Astrocyte (in vitro differentiated cells and primary cell): ENCODE data around the gene LIME1. TPM values are rescaled to one million over a fixed set of nuclear protein-coding genes. Genes with fewer than 3 reads are reported as not detected.

Source experiments
- DNase-seq: peaks from one replicate; pipeline ENCODE4 v3.0.0-alpha.2; 2010; ENCODE audit warnings: low read depth
- FAIRE-seq: peaks from 2 replicates; lab custom pipeline; 2011; peaks lifted over from hg19 to GRCh38; lab: Jason Lieb, UNC
- H2AFZ ChIP-seq: 2 replicates; pipeline ENCODE4 v1.6.0; 2012; ENCODE audit warnings: low read depth, low read length, inconsistent platforms
- H3K27ac ChIP-seq: 2 replicates; pipeline ENCODE4 v1.5.1; 2011; ENCODE audit warnings: low read depth, low read length, inconsistent platforms
- H3K27me3 ChIP-seq: 2 replicates; pipeline ENCODE4 v1.6.0; 2011; ENCODE audit warnings: low read length, inconsistent platforms; ENCODE audit not compliant: insufficient read depth
- H3K36me3 ChIP-seq: 2 replicates; pipeline ENCODE4 v1.5.1; 2011; ENCODE audit warnings: low read length, inconsistent platforms; ENCODE audit not compliant: insufficient read depth
- H3K4me1 ChIP-seq: 2 replicates; pipeline ENCODE4 v1.5.1; 2011; ENCODE audit warnings: low read length, inconsistent platforms; ENCODE audit not compliant: insufficient read depth
- H3K4me2 ChIP-seq: 2 replicates; pipeline ENCODE4 v1.6.0; 2012; ENCODE audit warnings: low read length, inconsistent platforms
- H3K4me3 ChIP-seq: 2 replicates; pipeline ENCODE4 v1.5.1; 2011; ENCODE audit warnings: low read depth, mild to moderate bottlenecking, low read length, inconsistent platforms; ENCODE audit not compliant: insufficient read depth
- H3K79me2 ChIP-seq: 2 replicates; pipeline ENCODE4 v1.6.0; 2012; ENCODE audit warnings: mild to moderate bottlenecking, low read length, inconsistent platforms; ENCODE audit not compliant: insufficient read depth
- H3K9ac ChIP-seq: 2 replicates; pipeline ENCODE4 v1.6.0; 2012; ENCODE audit warnings: mild to moderate bottlenecking, low read length, inconsistent platforms
- H3K9me3 ChIP-seq: 2 replicates; pipeline ENCODE4 v1.5.1; 2012; ENCODE audit warnings: low read depth, mild to moderate bottlenecking, low read length, inconsistent platforms; ENCODE audit not compliant: insufficient read depth
- H4K20me1 ChIP-seq: 2 replicates; pipeline ENCODE4 v1.6.0; 2012; ENCODE audit warnings: low read length, inconsistent platforms; ENCODE audit not compliant: insufficient read depth
- H3K27ac Mint-ChIP-seq: one replicate; pipeline ENCODE4 v1.8.0; 2021; ENCODE audit warnings: mild to moderate bottlenecking, mixed read lengths; ENCODE audit not compliant: unreplicated experiment
- H3K27me3 Mint-ChIP-seq: one replicate; pipeline ENCODE4 v1.8.0; 2021; ENCODE audit warnings: low read depth, mixed read lengths; ENCODE audit not compliant: unreplicated experiment
- H3K36me3 Mint-ChIP-seq: one replicate; pipeline ENCODE4 v1.8.0; 2021; ENCODE audit warnings: low read depth, mixed read lengths; ENCODE audit not compliant: unreplicated experiment
- H3K4me1 Mint-ChIP-seq: one replicate; pipeline ENCODE4 v1.8.0; 2021; ENCODE audit warnings: low read depth, mixed read lengths; ENCODE audit not compliant: unreplicated experiment
- H3K4me3 Mint-ChIP-seq: one replicate; pipeline ENCODE4 v1.8.0; 2021; ENCODE audit warnings: mild to moderate bottlenecking, moderate library complexity, mixed read lengths; ENCODE audit not compliant: unreplicated experiment
- H3K9me3 Mint-ChIP-seq: one replicate; pipeline ENCODE4 v1.8.0; 2021; ENCODE audit warnings: mild to moderate bottlenecking, mixed read lengths; ENCODE audit not compliant: unreplicated experiment
- CTCF ChIP-seq: IDR thresholded peaks from 2 replicates; pipeline ENCODE4 v1.5.1; 2011; ENCODE audit warnings: low read depth, mild to moderate bottlenecking, inconsistent platforms, low read length, moderate library complexity; ENCODE audit not compliant: insufficient read depth
- EZH2 ChIP-seq: IDR thresholded peaks from 2 replicates; pipeline ENCODE4 v1.6.1; 2012; ENCODE audit warnings: mild to moderate bottlenecking, low read length, inconsistent platforms; ENCODE audit not compliant: insufficient read depth
- total RNA-seq: library from RNA; stranded (reverse); gene quantifications from 2 replicates; pipeline ENCODE4 v1.2.1, GENCODE V29; 2021

LIME1 gene
- total RNA-seq, 1 donor from 2014 or later, result 7.6 TPM

- Mint-ChIP-seq H3K4me3 (no peak overlapping the region), H3K36me3 (peaks cover 12% of the 10 kb centered on the region), H3K27me3 (no peaks in the 10 kb centered on the region), H3K27ac (no peak overlapping the region), H3K9me3 (no peaks in the 10 kb centered on the region), H3K4me1 (peaks cover 7% of the 10 kb centered on the region)
- Histone ChIP-seq H3K79me2 (no peaks in the 10 kb centered on the region), H4K20me1 (no peaks in the 10 kb centered on the region), H3K27me3 (no peaks in the 10 kb centered on the region), H3K36me3 (no peaks in the 10 kb centered on the region), H3K4me3 (no peak overlapping the region), H3K27ac (no peak overlapping the region), H3K9ac (no peak overlapping the region), H3K4me1 (no peaks in the 10 kb centered on the region), H2AFZ (no peak overlapping the region), H3K9me3 (no peaks in the 10 kb centered on the region), H3K4me2 (no peak overlapping the region)
- TF ChIP-seq EZH2, result no peak
- no peak for TF ChIP-seq CTCF
- FAIRE-seq (no peak), DNase-seq (no peak)
Observed at GRCh38 chr20:63769891-63770474, 33.5 kb downstream of the LIME1 start.

GRCh38 chr20:63771046-63771707, 34.7 kb downstream of the LIME1 start:
- H3K9me3 ChIP-seq, result no peaks in the 10 kb centered on the region

More at GRCh38 chr20:63771046-63771707, 34.7 kb downstream of the LIME1 start:
- no peaks in the 10 kb centered on the region for H3K36me3 ChIP-seq
- peaks cover 7% of the 10 kb centered on the region for H3K4me1 Mint-ChIP-seq
- no peak overlapping the region for H3K9ac ChIP-seq
- peaks cover 12% of the 10 kb centered on the region for H3K36me3 Mint-ChIP-seq
- H2AFZ ChIP-seq, result no peak overlapping the region
- no peak for DNase-seq
- H3K27ac ChIP-seq, result no peak overlapping the region
- peaks cover 6% of the 10 kb centered on the region for H4K20me1 ChIP-seq
- no peaks in the 10 kb centered on the region for H3K27me3 ChIP-seq
- no peak overlapping the region for H3K4me3 ChIP-seq
- no peaks in the 10 kb centered on the region for H3K27me3 Mint-ChIP-seq
- TF ChIP-seq EZH2, result no peak
- TF ChIP-seq CTCF, result no peak
- no peak for FAIRE-seq
- H3K9me3 Mint-ChIP-seq, result no peaks in the 10 kb centered on the region
- no peak overlapping the region for H3K27ac Mint-ChIP-seq
- peaks cover 7% of the 10 kb centered on the region for H3K79me2 ChIP-seq
- H3K4me1 ChIP-seq, result peaks cover 3% of the 10 kb centered on the region
- no peak overlapping the region for H3K4me3 Mint-ChIP-seq
- H3K4me2 ChIP-seq, result no peak overlapping the region
